Stomach smooth muscle (tissue), 2 donors: Measurements from ENCODE around the gene XPO5.
"Not testable (repeated sequence)": the region's sequence is repeated elsewhere in the genome, so short reads cannot be mapped to it uniquely, and the experiment has no call there.

Source experiments
- H3K27ac ChIP-seq: one replicate; pipeline ENCODE4 v1.7.0; 2013; ENCODE audit warnings: mild to moderate bottlenecking, low read length, inconsistent platforms
- H3K27me3 ChIP-seq, 2 donors: one replicate each; pipeline ENCODE4 v1.7.0; 2013; ENCODE audit warnings: low read length in 2 of 2; ENCODE audit not compliant: insufficient read depth in 2 of 2, control insufficient read depth in 1 of 2
- H3K36me3 ChIP-seq, 2 donors: one replicate each; pipeline ENCODE4 v1.7.0; 2013; ENCODE audit warnings: low read length in 2 of 2; ENCODE audit not compliant: control insufficient read depth in 2 of 2, insufficient read depth in 2 of 2
- H3K4me1 ChIP-seq: one replicate; pipeline ENCODE4 v1.7.0; 2013; ENCODE audit warnings: low read length; ENCODE audit not compliant: control insufficient read depth, insufficient read depth
- H3K4me3 ChIP-seq, 2 donors: one replicate each; pipeline ENCODE4 v1.7.0; 2013; ENCODE audit warnings: low read length in 2 of 2
- H3K9ac ChIP-seq, 2 donors: one replicate each; pipeline ENCODE4 v1.7.0; 2013; ENCODE audit warnings: low read length in 2 of 2, mild to moderate bottlenecking in 1 of 2
- H3K9me3 ChIP-seq, 2 donors: one replicate each; pipeline ENCODE4 v1.7.0; 2013; ENCODE audit warnings: low read length in 2 of 2; ENCODE audit not compliant: control insufficient read depth in 2 of 2
- donor health status: healthy.
- donor health status: Pancreatic carcinoma.

XPO5 gene

GRCh38 chr6:43613721-43614395 is 38.0 kb upstream of the XPO5 start:
- no peaks in the 10 kb centered on the region for H3K4me1 ChIP-seq
- H3K27ac ChIP-seq = no peak overlapping the region
- H3K27me3 ChIP-seq = no peaks in the 10 kb centered on the region
- H3K36me3 ChIP-seq = peaks cover 13 to 15% of the 10 kb centered on the region in 2 donors
- H3K4me3 ChIP-seq = no peak overlapping the region
- H3K9me3 ChIP-seq = no peaks in the 10 kb centered on the region
- H3K9ac ChIP-seq = no peak overlapping the region

- H3K9ac ChIP-seq = no peak overlapping the region
- H3K27me3 ChIP-seq = no peaks in the 10 kb centered on the region
- no peaks in the 10 kb centered on the region for H3K4me1 ChIP-seq
- no peak overlapping the region for H3K4me3 ChIP-seq
- H3K9me3 ChIP-seq = no peaks in the 10 kb centered on the region
- peaks cover 13 to 15% of the 10 kb centered on the region in 2 donors for H3K36me3 ChIP-seq
- no peak overlapping the region for H3K27ac ChIP-seq
Measured at GRCh38 chr6:43610431-43610830, 34.6 kb upstream of the XPO5 start.

GRCh38 chr6:43609402-43609801 is 33.6 kb upstream of the XPO5 start:
- Histone ChIP-seq H3K9ac (no peak overlapping the region), H3K27me3 (no peaks in the 10 kb centered on the region), H3K36me3 (peaks cover 11 to 14% of the 10 kb centered on the region in 2 donors), H3K27ac (no peak overlapping the region), H3K9me3 (no peaks in the 10 kb centered on the region), H3K4me3 (no peak overlapping the region), H3K4me1 (no peaks in the 10 kb centered on the region)

GRCh38 chr6:43608807-43609206 is 33.0 kb upstream of the XPO5 start:
- H3K36me3 ChIP-seq = peaks cover 10 to 12% of the 10 kb centered on the region in 2 donors
- H3K4me3 ChIP-seq = no peak overlapping the region
- H3K9me3 ChIP-seq = no peaks in the 10 kb centered on the region
- H3K4me1 ChIP-seq = no peaks in the 10 kb centered on the region
- H3K9ac ChIP-seq = no peak overlapping the region
- H3K27ac ChIP-seq = no peak overlapping the region
- no peaks in the 10 kb centered on the region for H3K27me3 ChIP-seq

GRCh38 chr6:43608310-43608763 is 32.5 kb upstream of the XPO5 start:
- no peak overlapping the region for H3K9ac ChIP-seq
- no peaks in the 10 kb centered on the region for H3K4me1 ChIP-seq
- no peak overlapping the region for H3K27ac ChIP-seq
- H3K36me3 ChIP-seq = peaks cover 10 to 12% of the 10 kb centered on the region in 2 donors
- no peaks in the 10 kb centered on the region for H3K27me3 ChIP-seq
- H3K4me3 ChIP-seq = no peak overlapping the region
- no peaks in the 10 kb centered on the region for H3K9me3 ChIP-seq

DNA sequence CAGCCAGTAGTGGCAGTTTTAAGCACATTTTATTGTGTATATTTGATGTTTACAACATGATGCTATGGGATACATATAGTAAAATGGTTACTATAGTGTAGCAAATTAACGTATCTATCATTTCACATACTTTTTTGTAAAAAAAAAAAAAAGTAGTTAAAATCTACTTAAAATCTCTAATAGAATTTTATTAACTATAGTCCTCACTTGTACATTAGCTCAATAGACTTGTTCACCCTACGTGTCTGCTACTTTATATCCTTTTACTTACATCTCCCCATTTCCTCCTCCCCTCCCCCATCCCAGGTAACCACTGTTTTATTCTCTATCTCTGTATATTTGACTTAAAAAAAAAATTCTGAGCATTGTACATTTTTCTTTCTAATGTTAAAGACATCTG is 30.2 kb upstream of the XPO5 start:
- H3K9ac ChIP-seq = no peak overlapping the region
- no peaks in the 10 kb centered on the region for H3K9me3 ChIP-seq
- H3K4me1 ChIP-seq = no peaks in the 10 kb centered on the region
- H3K36me3 ChIP-seq = peaks cover 8 to 12% of the 10 kb centered on the region in 2 donors
- H3K4me3 ChIP-seq = no peak overlapping the region
- no peak overlapping the region for H3K27ac ChIP-seq
- no peaks in the 10 kb centered on the region for H3K27me3 ChIP-seq

DNA sequence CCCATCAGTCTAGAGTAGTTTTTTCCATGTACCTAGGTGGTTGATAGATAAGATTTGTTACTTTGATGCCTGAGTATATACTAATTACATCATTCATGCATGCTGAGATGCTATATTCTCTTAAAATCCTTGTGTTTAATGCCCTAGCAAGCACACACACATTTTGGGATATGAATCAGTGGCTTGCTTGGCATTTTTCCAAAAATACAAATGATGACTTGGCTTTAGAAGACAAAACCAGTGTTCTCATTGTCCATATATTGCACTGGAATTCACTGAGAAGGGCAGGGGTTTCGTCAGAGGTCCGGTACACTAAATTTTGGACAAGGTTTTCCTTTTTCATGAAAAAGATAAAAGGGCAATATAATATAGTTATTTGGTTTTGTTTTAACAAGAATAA is 28.3 kb upstream of the XPO5 start:
- Histone ChIP-seq H3K4me1 (no peaks in the 10 kb centered on the region), H3K27ac (no peak overlapping the region), H3K27me3 (no peaks in the 10 kb centered on the region), H3K36me3 (peaks cover 11 to 12% of the 10 kb centered on the region in 2 donors), H3K9ac (no peak overlapping the region), H3K9me3 (no peaks in the 10 kb centered on the region), H3K4me3 (no peak overlapping the region)

- H3K27ac ChIP-seq = no peak overlapping the region
- H3K4me3 ChIP-seq = no peak overlapping the region
- peaks cover 16% of the 10 kb centered on the region in 2 donors for H3K36me3 ChIP-seq
- no peaks in the 10 kb centered on the region for H3K9me3 ChIP-seq
- no peak overlapping the region for H3K9ac ChIP-seq
- no peaks in the 10 kb centered on the region for H3K4me1 ChIP-seq
- no peaks in the 10 kb centered on the region for H3K27me3 ChIP-seq
Measured at GRCh38 chr6:43600595-43600994, 24.8 kb upstream of the XPO5 start.

DNA sequence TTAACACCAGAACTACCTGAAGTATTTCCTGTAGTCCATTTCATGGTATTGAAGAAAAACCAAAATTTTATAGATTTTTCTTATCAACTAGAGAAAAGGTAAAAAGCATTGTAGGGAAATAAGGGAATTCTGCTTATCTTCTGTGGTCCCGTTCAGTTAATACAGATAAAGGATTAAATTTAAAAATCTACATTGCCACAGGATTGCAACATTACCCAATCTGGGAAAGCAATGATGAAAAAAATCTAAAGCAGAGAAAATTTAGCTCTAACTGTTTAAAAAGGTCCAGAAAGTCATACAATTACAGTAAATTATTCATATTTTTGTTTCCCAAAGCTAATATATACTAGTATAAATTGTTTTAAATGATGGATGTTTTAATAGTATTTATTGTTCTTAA is 18.1 kb upstream of the XPO5 start:
- H3K27ac ChIP-seq = no peak overlapping the region
- H3K9ac ChIP-seq = no peak overlapping the region
- H3K36me3 ChIP-seq = peaks cover 4 to 7% of the 10 kb centered on the region in 2 donors
- H3K4me3 ChIP-seq = no peak overlapping the region
- no peaks in the 10 kb centered on the region for H3K27me3 ChIP-seq
- no peaks in the 10 kb centered on the region for H3K4me1 ChIP-seq
- no peaks in the 10 kb centered on the region for H3K9me3 ChIP-seq

DNA sequence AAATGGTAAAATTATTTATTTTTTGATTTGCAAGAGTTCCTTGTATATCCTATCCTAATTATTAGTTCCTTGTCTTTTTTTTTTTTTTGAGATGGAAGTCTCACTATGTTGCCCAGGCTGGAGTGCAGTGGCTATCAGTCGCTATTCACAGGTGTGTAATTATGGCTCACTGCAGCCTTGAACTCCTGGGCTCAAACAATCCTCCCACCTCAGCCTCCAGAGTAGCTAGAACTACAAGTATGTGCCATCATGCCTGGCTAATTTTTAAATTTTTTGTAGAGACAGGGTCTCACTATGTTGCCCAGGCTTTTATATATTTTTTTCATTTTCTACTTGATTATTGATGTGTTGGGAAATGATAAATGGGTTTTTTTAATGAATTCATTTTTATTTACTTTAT is 13.7 kb upstream of the XPO5 start:
- H3K4me3 ChIP-seq, H3K9ac ChIP-seq, H3K27ac ChIP-seq, H3K9me3 ChIP-seq, H3K27me3 ChIP-seq, H3K4me1 ChIP-seq: not testable (repeated sequence)
- H3K36me3 ChIP-seq = peaks cover 4 to 12% of the 10 kb centered on the region in 2 donors

DNA sequence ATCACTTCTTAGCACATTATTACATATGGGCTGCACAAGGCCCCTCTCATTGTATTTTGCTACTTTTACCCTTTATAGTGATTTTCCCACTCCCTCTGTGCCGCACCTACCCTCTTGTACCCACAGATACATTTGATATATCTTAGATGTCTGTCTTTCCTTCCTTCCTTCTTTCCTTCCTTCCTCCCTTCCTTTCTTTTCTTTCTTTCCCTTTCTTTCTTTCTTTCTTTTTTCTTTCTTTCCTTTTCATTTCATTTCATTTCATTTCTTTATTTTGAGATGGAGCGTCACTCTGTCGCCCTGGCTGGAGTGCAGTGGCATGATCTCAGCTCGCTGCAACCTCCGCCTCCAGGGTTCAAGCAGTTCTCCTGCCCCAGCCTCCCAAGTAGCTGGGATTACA is 12.4 kb upstream of the XPO5 start:
- no peaks in the 10 kb centered on the region for H3K9me3 ChIP-seq
- peaks cover 10 to 22% of the 10 kb centered on the region in 2 donors for H3K36me3 ChIP-seq
- no peak overlapping the region for H3K4me3 ChIP-seq
- no peaks in the 10 kb centered on the region for H3K4me1 ChIP-seq
- no peak overlapping the region for H3K27ac ChIP-seq
- no peaks in the 10 kb centered on the region for H3K27me3 ChIP-seq
- no peak overlapping the region for H3K9ac ChIP-seq
